Measurements from ENCODE around the gene SLAIN1.

- no peak for TF ChIP-seq CTCF (IDR thresholded peaks at IDR 0.05)
- TF ChIP-seq ZFX (IDR thresholded peaks at IDR 0.05; ENCODE audit: borderline replicate concordance), result no peak
These were observed 22.6 kb upstream of the SLAIN1 start for GRCh38 chr13:77674852-77675251.

Measured in 22Rv1 (cell line).